Left lung (tissue), 10 donors: ENCODE data around the gene WWOX. TPM values are rescaled to one million over a fixed set of nuclear protein-coding genes. Genes with fewer than 3 reads are reported as not detected.

Source experiments
- ATAC-seq: fragments of 200-7000 bp; cut with Tn5 transposase; one replicate; pipeline ENCODE4 v1.9.1; 2020; ENCODE audit warnings: moderate library complexity
- DNase-seq, 4 donors: peaks; one replicate each; pipeline ENCODE4 v3.0.0-alpha.2; 2013 to 2020
- H3K27ac ChIP-seq, 2 donors: fragments of 200-600 bp; sonication (generic) in 1 of 2; one replicate each; pipeline versions ENCODE4 v1.5.0 to v1.8.0; 2020 to 2021
- H3K27me3 ChIP-seq, 2 donors: fragments of 200-600 bp; sonication (generic) in 1 of 2; one replicate each; pipeline versions ENCODE4 v1.5.0 to v1.8.0; 2020 to 2021
- H3K36me3 ChIP-seq, 2 donors: fragments of 200-600 bp; sonication (generic) in 1 of 2; one replicate each; pipeline versions ENCODE4 v1.5.0 to v1.8.0; 2020 to 2021
- H3K4me1 ChIP-seq, 2 donors: fragments of 200-600 bp; one replicate each; pipeline ENCODE4 v1.8.0; 2021
- H3K4me3 ChIP-seq, 2 donors: fragments of 200-600 bp; sonication (generic) in 1 of 2; one replicate each; pipeline versions ENCODE4 v1.5.0 to v1.8.0; 2020 to 2021; ENCODE audit warnings: mild to moderate bottlenecking in 1 of 2
- H3K9me3 ChIP-seq, 2 donors: fragments of 200-600 bp; sonication (generic) in 1 of 2; one replicate each; pipeline versions ENCODE4 v1.5.0 to v1.8.0; 2020 to 2021
- intact Hi-C, 2 donors: fragments of 100-400 bp; cut with DNase I; formaldehyde crosslinking; loops; one replicate each; pipeline versions ENCODE4 v1.11.2 to v1.14.2; 2022
- polyA plus RNA-seq, 6 donors: library from polyadenylated mRNA; unstranded; fragments of 120-200 nt; gene quantifications; one replicate each; pipeline ENCODE4 v1.2.1, GENCODE V29; 2013; ENCODE audit not compliant: insufficient read length in 6 of 6
- total RNA-seq, 2 donors: library from RNA; stranded (reverse); fragmentation: NEBNext Ultra II Directional; extraction: Animal tissue kit (Norgen Biotek cat#: 25700); gene quantifications; one replicate each; pipeline ENCODE4 v1.2.1, GENCODE V29; 2021
- TF ChIP-seq, protein P1 (sequence below), 2 donors: fragments of 200-600 bp; sonication (generic) in 1 of 2; IDR thresholded peaks; one replicate each; pipeline versions ENCODE4 v1.5.0 to v1.8.0; 2021; ENCODE audit warnings: antibody characterized with exemption in 2 of 2
- donor health status: DM: no; HTN: yes; CAD: no.
- donor health status: DM: no; HTN: no; CAD: no.

Gene WWOX
- total and polyA plus RNA-seq, 8 donors = 17.2 to 40.3 (median 30.8) TPM

DNA sequence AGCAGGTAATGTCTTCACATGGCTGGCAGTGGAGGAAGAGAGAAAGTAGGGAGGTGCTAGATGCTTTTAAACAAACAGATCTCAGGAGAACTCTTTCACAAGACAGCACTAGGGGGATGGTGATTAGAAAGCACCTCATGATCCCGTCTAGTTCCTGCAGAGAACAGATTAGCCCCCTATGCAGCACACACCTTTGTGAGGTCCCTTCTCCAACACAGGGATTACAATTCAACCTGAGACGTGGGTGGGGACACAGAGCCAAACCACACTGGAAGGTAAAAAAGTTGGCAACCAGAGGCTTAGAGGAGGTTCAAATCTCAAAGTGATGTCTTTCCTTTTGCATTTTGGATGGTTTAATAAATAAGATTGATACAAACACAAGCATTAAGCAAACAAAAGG, 394.7 kb downstream of the WWOX start:
- Histone ChIP-seq H3K9me3 (no peaks in the 10 kb centered on the region), H3K4me3 (no peak overlapping the region), H3K36me3 (no peaks in the 10 kb centered on the region), H3K27ac (no peak overlapping the region), H3K4me1 (no peaks in the 10 kb centered on the region), H3K27me3 (no peaks in the 10 kb centered on the region)
- TF ChIP-seq, protein P1, sequence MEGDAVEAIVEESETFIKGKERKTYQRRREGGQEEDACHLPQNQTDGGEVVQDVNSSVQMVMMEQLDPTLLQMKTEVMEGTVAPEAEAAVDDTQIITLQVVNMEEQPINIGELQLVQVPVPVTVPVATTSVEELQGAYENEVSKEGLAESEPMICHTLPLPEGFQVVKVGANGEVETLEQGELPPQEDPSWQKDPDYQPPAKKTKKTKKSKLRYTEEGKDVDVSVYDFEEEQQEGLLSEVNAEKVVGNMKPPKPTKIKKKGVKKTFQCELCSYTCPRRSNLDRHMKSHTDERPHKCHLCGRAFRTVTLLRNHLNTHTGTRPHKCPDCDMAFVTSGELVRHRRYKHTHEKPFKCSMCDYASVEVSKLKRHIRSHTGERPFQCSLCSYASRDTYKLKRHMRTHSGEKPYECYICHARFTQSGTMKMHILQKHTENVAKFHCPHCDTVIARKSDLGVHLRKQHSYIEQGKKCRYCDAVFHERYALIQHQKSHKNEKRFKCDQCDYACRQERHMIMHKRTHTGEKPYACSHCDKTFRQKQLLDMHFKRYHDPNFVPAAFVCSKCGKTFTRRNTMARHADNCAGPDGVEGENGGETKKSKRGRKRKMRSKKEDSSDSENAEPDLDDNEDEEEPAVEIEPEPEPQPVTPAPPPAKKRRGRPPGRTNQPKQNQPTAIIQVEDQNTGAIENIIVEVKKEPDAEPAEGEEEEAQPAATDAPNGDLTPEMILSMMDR (IDR thresholded peaks at IDR 0.05) = no peak
- ATAC-seq (no peak), DNase-seq (no peak)
- intact Hi-C loops = no loop called here

DNA sequence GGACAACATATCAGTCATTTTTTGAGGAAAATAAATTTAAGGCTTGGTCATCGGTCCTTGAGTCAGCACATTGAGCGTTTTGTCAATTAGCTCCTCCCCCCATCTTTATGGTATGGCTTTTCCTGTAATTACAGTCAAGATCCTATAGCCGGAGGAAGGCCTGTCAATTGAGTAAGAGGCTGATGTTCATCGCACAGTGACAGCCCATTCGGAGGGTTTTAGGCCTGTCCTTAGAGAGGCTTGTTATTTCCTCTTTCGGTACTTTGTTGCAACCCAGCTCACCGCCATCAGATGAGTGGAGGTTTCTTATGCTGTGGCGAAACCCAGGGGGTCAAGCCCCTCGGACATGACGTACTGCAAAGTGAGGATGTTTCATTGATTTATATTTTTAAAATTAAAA, 395.2 kb downstream of the WWOX start:
- Histone ChIP-seq H3K4me1 (no peaks in the 10 kb centered on the region), H3K27me3 (no peaks in the 10 kb centered on the region), H3K4me3 (no peak overlapping the region), H3K9me3 (no peaks in the 10 kb centered on the region), H3K27ac (no peak overlapping the region), H3K36me3 (no peaks in the 10 kb centered on the region)
- no peak for DNase-seq
- TF ChIP-seq, protein P1 (IDR thresholded peaks at IDR 0.05) = no peak
- ATAC-seq = no peak
- intact Hi-C loops = no loop called here

DNA sequence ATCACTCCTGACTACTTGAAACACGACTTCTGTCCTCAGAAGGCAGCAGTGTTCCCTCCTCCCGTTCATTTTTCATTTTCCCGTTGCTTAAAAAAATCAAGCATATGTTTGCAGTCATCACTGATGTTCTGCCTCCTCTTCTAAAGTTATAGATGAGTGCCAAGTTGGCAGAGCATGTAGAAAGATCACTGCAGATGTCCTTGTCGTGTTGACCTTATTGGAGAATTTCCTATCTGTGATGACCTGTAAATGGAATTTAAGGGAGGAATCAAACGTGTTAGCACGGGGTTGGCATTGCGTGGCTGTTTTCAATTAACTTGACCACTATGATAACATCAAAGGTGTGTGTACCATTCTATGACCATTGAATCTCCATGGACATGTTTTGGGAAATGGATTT, 396.7 kb downstream of the WWOX start:
- H3K4me1 ChIP-seq = no peaks in the 10 kb centered on the region
- H3K27ac ChIP-seq = no peak overlapping the region
- intact Hi-C loops = no loop called here
- H3K36me3 ChIP-seq = no peaks in the 10 kb centered on the region
- ATAC-seq = no peak
- H3K4me3 ChIP-seq = no peak overlapping the region
- H3K27me3 ChIP-seq = no peaks in the 10 kb centered on the region
- TF ChIP-seq, protein P1 (IDR thresholded peaks at IDR 0.05) = no peak
- H3K9me3 ChIP-seq = no peaks in the 10 kb centered on the region
- no peak for DNase-seq

DNA sequence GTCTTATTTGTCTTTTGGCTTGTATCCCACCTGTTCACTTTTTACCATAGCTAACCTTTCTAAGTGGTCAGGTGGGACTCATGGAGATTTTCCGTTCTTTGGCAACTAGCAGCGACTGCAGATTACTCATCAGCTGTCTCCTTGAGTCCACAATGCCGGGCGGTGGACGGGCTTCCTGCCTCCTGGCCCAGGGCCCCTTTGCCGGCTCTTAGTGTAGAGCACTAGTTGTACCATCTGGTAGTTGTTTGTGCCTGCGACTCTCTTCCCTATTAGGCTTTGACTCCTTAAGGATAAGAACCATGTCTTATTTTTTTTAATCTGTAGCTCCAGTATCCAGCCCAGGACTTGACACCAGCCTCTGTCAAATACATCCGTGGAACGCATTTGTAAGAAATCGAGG, 399.9 kb downstream of the WWOX start:
- Histone ChIP-seq H3K4me1 (no peaks in the 10 kb centered on the region), H3K27me3 (no peaks in the 10 kb centered on the region), H3K9me3 (no peaks in the 10 kb centered on the region), H3K36me3 (no peaks in the 10 kb centered on the region), H3K4me3 (no peak overlapping the region), H3K27ac (no peak overlapping the region)
- TF ChIP-seq, protein P1 (IDR thresholded peaks at IDR 0.05) = no peak
- ATAC-seq = no peak
- DNase-seq = no peak
- intact Hi-C loops = no loop called here

DNA sequence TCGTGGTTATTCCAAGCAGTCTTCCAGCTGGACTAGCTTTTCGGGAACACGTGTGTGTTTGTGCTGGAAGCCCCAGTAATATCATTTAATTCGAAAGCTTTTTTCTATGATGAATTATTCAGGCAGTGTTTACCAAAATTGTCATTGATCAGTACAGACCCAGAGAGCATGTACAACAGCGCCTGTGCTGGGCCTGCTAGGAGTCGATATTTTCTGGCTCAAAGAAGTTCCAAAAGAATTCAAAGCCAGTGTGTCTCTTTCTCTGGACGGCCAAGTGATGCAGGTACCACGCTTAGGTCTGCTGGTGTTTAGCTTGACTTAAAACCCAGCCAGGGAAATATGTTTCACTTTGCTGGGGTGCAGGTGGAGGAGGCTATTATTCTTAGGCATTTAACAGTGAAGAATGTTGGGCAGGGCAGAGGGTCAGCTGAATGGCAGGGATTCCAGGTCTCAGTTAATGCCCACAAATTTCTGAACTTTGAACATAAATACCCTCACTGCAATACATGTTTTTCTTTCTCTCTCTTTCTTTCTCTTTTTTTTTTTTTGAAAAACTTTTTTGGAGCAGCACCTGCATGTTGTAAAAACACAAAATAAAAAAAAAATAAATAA, 401.3 kb downstream of the WWOX start:
- Histone ChIP-seq H3K27me3 (no peaks in the 10 kb centered on the region), H3K27ac (no peak overlapping the region), H3K36me3 (no peaks in the 10 kb centered on the region), H3K4me1 (no peaks in the 10 kb centered on the region), H3K4me3 (no peak overlapping the region), H3K9me3 (no peaks in the 10 kb centered on the region)
- ATAC-seq (no peak), DNase-seq (no peak)
- TF ChIP-seq, protein P1 (IDR thresholded peaks at IDR 0.05) = no peak
- intact Hi-C loops = loop anchor here in 1 of 2 donors (5.0 to 10.0 kb wide), 2 partner anchors 267 to 1104 kb away; partner anchors contain the start of gene MAF
